Measurements from ENCODE around the gene EXOC3L2. TPM values are rescaled to one million over a fixed set of nuclear protein-coding genes. Genes with fewer than 3 reads are reported as not detected.
"Not testable (repeated sequence)": the region's sequence is repeated elsewhere in the genome, so short reads cannot be mapped to it uniquely, and the experiment has no call there.

Gene EXOC3L2
- not detected in 2 replicates for total RNA-seq

GRCh38 chr19:45245334-45245787, at the start of gene EXOC3L2:
Gene EXOC3L2 (minus strand): TSS chr19:45245407. CDS start chr19:45239045, 6,362 bp downstream.
- no peak for DNase-seq (ENCODE audit: low read depth)

GRCh38 chr19:45294291-45295029, 49.3 kb upstream of the EXOC3L2 start:
- no peak for DNase-seq (ENCODE audit: low read depth)

DNA sequence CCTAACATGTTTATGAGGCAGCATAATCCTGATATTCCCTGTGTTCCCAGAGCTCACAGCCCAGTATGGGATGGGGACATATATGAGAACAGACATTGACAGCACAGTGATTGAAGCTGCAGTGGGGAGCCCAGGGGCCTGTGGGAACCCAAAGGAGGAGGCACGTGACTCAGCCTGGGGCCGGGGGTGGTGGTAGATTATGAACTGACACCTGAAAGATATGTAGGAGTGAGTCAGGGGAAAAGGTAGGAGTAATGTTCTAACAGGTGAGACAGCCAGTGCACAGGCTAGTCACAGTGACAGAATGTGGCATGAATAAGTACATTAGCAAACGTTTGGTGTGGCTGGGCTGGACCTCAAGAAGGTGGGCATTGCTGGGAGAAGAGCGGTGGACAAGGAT, 48.5 kb upstream of the EXOC3L2 start:
- DNase-seq (ENCODE audit: low read depth) = no peak

DNA sequence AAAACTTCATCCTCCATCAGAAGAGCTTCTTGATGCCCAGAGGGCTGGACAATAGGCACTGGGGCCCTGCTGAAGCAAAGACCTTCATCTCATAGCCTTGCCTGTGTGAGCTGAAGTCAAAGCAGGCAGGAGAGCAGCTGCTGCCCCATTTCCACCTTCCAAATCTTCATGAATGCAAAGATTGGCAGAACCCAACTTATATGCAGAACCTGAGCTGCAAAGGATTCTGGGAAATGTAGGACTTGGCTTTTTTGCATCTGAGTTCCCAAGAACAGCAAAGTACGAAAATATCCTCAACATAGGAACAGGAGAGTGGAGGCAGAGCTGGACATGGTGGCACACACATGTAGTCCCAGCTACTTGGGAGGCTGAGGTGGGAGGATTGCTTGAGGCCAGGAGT, 46.6 kb upstream of the EXOC3L2 start:
- no peak for DNase-seq (ENCODE audit: low read depth)

GRCh38 chr19:45290381-45290931, 45.2 kb upstream of the EXOC3L2 start:
- no peak for DNase-seq (ENCODE audit: low read depth)

DNA sequence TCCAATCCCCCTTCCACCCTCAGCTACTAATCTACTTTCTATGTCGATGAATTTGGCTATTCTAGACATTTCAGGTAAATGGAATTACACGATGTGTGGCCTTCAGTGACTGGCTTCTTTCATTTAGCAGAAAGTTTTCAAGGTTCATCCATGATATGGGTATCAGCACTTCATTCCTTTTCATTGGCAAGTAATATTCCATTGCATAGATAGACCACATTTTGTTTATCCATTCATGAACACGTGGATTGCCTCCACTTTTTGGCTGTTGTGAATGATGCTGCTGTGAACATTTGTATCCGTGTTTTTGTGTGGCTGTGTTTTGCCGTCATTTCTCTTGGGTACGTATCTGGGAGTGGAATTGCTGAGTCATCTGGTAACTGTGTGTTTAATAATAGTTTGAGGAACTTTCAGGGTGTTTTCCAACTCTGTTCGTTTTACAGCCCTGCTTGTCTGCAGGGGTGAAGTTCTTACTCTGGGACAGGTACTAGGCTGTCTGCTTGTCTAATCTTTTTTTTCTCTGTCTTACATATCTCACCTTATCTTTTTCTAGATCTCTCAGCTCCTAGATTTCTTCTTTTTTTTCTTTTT, 38.3 kb upstream of the EXOC3L2 start:
- no peak for DNase-seq (ENCODE audit: low read depth)

GRCh38 chr19:45280471-45280961, 35.3 kb upstream of the EXOC3L2 start:
- DNase-seq (ENCODE audit: low read depth) = no peak

- DNase-seq (ENCODE audit: low read depth) = no peak
These were observed 34.5 kb upstream of the EXOC3L2 start for GRCh38 chr19:45279587-45280192.

- no peak for DNase-seq (ENCODE audit: low read depth)
These were observed 32.9 kb upstream of the EXOC3L2 start for GRCh38 chr19:45278087-45278486.

GRCh38 chr19:45276284-45276687, 31.1 kb upstream of the EXOC3L2 start:
- DNase-seq (ENCODE audit: low read depth) = no peak

- no peak for DNase-seq (ENCODE audit: low read depth)
These were observed 30.3 kb upstream of the EXOC3L2 start for GRCh38 chr19:45275370-45275971.

GRCh38 chr19:45273521-45273855, 28.3 kb upstream of the EXOC3L2 start:
- no peak for DNase-seq (ENCODE audit: low read depth)

DNA sequence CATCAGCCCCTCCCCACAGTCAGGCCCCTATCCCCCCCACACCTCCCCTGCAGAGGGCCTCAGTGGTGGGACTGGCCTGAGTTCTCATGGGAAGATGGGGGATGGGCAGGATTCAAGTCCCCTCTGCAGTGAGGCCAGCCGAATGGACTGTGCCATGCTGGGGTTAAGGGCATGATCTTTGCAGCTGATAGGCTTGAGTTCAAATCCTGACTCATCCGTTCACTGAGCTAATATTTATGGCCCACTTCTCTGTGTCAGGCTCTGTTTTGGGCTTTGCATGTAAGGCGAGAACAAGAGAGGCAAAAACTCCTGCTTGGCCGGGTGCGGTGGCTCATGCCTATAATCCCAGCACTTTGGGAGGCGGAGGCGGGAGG, 26.5 kb upstream of the EXOC3L2 start:
- no peak for DNase-seq (ENCODE audit: low read depth)

DNA sequence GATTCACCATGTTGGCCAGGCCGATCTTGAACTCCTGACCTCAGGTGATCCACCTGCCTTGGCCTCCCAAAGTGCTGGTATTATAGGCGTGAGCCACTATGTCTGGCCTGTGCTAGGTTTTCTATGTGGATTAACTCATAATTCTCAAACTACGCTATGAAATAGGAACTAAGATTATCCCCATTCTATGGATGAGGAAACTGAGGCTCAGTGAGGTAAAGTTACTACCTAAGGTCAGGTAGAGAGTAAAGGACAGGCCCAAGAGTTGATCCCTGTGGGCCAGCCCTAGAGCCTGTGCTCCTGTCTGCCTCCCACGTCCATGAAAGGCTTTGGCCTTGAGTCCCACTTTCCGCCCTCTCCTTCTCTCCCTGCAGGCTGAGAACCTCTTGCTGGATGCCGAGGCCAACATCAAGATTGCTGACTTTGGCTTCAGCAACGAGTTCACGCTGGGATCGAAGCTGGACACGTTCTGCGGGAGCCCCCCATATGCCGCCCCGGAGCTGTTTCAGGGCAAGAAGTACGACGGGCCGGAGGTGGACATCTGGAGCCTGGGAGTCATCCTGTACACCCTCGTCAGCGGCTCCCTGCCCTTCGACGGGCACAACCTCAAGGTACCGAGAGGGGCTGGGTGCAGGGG, 26.0 kb upstream of the EXOC3L2 start:
- DNase-seq (ENCODE audit: low read depth) = no peak

DNA sequence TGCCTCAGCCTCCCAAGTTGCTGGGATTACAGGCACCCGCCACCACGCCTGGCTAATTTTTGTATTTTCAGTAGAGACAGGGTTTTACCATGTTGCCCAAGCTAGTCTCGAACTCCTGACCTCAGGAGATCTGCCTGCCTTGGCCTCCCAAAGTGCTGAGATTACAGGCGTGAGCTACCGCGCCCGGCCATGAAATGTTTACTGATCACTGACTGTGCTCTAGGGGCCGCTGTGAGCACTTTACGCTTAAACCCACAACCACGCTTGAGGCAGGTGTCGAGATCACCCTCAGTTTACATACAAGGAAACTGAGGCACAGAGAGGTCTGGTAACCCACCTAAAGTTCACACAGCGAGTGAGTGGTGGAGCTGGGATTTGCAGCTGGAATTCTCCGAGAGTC, 24.7 kb upstream of the EXOC3L2 start:
- DNase-seq (ENCODE audit: low read depth) = not testable (repeated sequence)

DNA sequence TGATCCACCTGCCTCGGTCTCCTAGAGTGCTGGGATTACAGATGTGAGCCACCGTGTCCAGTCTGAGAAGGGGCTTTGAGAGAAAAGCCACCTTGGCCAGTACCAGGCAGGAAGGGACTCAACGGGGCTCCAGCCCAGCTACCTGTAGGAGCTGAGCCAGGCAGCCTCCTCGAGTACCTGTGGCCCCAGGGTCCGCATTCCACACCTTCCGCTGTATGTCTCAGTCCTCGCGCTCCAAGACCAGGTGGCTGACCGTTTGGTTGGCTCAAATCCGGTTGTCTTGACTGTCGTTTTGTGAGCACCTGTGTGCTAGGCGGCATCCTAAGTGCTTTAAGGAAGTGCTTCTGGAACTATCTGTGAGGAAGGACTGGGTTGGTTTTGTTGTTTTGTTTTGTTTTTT, 22.1 kb upstream of the EXOC3L2 start:
- DNase-seq (ENCODE audit: low read depth) = no peak

DNA sequence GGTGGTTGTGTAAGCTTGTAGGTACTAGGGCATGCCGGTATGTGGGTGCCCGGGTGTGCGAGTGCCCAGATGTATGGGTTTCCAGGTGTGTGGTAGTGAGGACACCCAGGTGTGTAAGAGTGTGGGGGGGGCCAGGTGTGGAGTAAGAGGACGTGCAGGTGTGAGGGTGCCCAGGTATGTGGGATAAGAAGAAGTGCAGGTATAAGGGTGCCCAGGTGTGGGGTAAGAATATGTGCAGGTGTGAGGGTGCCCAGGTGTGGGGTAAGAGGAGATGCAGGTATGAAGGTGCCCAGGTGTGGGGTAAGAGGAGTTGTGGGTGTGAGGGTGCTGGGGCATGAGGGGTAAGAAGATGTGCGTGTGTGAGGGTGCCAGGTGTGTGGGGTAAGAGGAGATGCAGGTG, 20.2 kb upstream of the EXOC3L2 start:
- no peak for DNase-seq (ENCODE audit: low read depth)

DNA sequence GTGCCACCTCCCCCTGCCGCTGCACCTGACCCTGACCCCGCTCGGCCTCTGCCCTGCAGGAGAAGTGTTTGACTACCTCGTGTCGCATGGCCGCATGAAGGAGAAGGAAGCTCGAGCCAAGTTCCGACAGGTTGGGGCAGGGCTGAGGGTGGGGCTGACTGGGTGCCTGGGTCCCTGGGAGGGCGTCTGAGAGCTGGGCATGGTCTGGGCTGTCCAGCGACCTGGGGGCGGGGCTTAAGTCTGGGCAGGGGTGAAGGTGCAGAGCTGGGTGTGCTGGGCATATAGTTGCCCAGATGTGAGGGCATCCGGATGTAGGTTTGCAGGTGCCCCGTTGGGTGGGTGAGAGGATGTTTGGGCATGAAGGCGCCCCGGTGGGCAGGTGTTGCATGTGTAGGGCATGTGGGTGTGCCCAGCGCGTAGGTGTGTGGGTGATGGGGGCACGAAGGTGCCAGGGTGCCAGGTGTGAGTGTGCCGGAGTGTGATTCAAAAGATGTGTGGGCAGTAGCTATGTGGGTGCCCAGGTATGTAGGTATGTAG, 19.6 kb upstream of the EXOC3L2 start:
- no peak for DNase-seq (ENCODE audit: low read depth)

- DNase-seq (ENCODE audit: low read depth) = no peak
These were observed 17.8 kb upstream of the EXOC3L2 start for GRCh38 chr19:45263013-45263412.

DNA sequence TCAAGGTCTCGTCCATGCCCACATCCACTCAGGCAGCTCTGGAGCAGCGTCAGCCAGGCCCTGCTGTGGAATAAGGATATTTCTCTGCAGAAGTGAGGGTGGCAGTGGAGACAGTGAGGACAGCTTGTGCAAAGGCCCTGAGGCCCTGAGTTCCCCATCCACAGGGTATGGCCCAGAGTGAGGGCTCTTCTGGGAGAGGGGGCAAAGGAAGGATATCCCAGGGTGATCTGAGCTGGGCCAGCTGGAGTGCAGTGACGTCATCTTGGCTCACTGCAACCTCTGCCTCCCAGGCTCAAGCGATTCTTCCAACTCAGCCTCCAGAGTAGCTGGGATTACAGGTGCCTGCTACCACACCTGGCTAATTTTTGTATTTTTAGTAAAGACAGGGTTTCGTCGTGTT, 17.4 kb upstream of the EXOC3L2 start:
- no peak for DNase-seq (ENCODE audit: low read depth)

GRCh38 chr19:45258862-45259261, 13.7 kb upstream of the EXOC3L2 start:
- DNase-seq (ENCODE audit: low read depth) = no peak

DNA sequence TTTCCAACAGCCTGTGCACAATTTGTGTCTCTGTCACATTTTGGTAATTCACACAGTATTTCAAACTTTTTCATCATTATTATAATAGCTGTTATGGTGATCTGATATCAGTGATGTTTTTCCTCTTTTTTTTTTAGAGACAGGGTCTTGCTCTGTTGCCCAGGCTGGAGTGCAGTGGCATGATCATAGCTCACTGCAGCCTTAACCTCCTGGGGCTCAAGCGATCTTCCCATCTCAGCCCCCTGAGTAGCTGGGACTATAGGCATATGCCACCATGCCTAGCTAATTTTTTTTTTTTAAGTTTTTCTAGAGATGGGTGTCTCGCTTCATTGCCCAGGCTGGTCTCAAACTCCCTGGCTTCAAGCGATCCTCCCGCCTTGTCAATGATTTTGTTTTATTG, 11.6 kb upstream of the EXOC3L2 start:
- DNase-seq (ENCODE audit: low read depth) = no peak

Measured in renal cortical epithelial cell (primary cell).